HK-2 (cell line): ENCODE measurements around the gene DYNLRB2.

ENCODE experiments used
- DNase-seq: peaks from one replicate; pipeline ENCODE4 v3.0.0-alpha.2; 2018; ENCODE audit not compliant: unreplicated experiment

The DYNLRB2 gene

DNA sequence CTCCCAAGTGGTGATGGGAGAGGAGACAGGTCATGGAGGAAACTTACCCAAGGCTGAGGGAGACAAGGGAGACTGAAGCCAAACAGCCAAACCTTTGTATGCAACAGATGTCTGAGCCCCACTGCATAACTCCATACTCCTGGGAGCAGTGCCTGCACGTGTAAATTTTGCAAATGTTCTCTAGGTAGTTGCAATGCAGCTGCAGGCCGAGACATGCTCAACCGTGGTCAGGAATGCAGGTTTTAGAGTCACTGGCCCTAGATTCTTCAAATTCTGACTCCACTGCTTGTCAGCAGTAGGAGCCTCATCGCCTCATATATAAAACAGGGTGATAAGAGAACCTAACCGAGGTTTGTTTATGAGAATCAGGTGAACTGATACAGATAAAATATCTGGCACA lies 11.5 kb downstream of the DYNLRB2 start:
- DNase-seq: no peak

DNA sequence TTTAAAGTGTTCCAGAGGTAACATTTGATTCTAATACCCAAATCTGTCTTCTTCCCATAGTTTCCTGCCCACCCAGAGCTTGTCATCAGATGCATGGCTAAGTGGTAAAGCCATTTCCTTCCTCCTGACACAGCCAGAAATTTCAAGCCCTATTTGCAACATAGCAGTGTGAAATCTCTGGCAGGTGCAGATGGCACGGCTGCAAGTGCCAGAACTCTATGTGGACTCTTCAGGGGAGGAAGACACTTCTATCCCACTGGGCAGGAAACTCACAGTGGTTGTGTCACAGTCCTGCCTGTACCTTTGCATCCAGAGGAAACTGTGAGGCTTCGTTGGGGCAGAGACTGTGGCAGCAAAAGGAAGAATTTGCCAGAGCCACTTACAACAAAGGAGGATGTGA lies 13.2 kb downstream of the DYNLRB2 start:
- no peak for DNase-seq

DNA sequence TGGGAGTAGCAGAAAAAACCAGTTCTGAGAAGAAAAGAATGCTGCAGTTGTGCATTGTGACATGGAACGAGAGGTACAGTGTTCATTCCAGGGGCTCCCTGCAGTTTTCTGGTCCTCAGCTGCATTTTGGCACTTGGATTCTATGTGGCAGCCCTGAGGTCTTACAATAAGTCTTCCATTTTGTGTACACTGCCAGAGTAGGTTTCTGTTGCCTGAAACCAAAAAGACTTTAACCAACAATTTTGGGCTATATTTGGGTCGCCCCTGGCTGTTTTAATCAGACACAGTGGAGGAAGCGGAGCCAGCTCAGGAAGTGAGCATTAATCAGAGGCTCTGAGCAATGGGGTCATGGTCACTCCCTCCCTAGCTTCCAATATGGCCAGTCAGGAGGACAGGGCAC lies 15.7 kb downstream of the DYNLRB2 start:
- no peak for DNase-seq

DNA sequence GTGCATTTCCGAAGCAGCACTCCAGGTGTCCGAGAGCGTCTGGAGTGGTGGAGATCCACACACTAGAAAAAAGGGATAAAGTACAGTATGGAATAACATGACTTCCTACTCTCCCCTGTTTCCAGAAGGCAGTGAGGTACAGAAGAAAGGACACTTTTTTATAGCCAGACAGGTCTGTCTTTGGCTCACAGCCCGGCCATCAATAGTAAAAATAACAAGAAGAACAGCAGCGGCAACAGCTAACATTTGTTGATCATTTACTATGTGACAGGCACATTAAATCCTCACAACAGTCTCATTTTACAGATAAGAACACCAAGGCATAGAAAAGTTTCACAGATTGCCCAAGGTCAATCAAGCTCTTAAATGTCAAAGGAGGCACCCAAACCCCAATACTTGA lies 16.2 kb downstream of the DYNLRB2 start:
- DNase-seq: no peak

DNA sequence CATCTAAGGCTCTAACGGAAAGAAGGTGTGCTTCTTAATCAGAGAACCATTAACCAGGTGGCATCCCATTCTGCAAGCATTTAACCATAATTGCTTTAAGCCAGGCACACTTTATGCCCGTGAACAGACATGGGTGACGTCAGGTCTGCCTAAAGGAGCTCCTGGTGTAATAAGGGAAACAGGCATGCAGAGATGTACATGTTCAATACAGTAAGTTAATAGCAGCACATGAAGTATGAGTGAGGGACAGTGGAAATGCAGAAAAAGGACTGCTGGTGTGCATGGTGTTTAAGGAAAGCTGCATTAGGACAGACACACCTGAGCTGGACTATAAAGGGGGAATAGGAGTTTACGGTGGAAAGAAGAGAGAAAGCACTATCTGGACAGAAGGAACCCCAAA lies 18.6 kb downstream of the DYNLRB2 start:
- no peak for DNase-seq

DNA sequence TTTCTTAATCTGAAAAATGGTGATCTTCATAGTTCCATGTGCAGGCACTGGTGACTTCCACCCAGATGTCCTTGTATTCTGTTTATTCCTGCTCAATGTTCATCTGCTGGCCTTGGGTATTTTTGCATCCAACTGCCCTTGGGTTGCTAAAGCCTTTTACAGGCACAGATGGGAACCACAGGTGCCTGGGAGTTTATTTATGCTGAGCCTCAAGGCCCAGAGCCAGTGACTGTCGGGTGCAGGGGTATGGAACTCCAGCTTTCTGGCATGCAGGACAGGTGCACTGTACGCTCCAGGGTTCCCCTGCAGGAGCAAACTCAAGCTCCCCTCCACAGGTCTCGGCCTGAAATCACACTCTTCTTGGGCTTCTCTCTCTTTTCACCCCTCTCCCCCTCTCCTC lies 22.3 kb downstream of the DYNLRB2 start:
- no peak for DNase-seq

DNA sequence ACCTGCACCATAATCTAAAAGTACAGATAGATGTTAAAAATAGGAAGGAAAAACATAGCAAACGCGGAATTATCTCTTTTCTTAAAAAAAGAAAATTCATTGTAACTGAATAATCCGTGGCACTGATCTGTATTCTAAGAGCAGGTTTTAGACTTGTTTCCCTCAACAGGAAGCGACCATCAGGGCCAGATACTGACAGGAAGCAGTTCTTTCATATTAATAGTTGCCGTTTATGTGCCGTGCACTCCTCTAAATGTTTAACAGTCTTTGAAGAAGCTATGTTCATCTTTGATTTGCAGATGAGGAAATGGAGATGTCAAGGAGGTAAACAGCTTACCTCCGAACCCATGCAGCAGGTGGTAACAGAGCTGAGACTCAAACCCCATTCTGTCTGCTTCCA lies 23.6 kb downstream of the DYNLRB2 start:
- DNase-seq: no peak

DNA sequence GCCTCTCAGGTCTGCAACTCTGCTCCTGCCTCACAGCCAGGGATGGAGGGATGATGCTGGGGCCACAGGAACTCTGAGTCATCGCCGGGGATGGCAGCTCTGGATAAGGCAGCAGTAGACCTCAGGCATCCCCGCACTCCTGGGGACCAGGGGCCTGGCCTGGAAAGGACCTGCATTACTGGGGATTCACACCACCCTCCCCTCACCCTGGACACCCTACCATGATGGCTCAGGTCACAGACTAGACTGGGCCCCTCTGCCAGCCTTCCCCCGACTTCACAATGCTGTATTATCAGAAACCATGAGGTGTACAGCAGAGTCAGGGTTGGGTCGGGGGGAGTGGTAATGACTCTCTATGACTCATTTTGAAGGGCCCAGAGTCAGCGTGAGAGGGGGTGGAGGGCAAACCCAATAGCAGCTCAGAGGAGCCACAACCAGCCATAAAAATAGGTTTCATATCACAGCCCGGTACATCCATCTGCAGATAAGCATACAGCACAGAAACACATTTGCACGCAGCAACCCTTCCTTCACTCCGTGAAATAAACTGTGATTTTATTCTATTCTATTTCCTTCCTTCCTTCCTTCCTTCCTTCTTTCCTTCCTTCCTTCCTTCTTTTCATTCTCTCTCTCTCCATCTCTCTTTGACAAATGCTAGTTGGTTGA lies 28.8 kb downstream of the DYNLRB2 start:
- no peak for DNase-seq

DNA sequence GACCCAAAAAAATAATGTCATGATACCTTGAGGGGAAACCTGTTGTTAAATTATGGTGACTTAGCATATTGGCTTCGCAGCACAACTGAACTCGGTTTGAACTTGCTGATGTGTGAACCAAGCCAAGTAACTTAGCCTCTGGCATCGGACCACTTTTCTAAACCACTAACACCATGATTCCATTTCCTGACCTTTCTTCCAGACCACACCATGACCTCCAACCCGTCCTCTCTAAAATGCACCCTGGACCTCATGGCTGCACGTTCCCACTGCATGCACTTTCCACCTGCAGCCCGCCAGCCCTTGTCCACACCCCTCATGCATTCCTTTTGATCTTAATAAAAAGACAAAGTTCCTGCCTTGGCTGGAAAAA lies 29.3 kb downstream of the DYNLRB2 start:
- DNase-seq: no peak

DNA sequence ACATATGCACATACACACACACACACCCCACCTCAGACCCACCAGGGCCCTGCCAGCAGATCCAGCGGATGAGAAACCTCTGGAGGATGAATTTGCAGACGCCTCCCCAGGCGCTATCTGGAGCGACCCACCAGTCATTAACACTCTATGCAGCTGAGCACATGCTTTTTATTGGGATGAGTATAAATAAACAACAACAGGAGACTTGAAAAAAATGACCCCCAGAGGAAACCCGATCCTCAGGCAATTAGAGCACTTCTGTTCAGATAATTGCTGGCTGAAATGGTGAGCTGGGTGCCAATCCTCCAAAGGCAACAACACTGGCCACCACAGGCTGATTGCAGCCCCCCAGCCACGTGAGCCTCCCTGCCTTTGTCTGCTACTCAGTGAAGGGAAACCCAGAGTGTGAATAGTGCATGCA lies 32.9 kb downstream of the DYNLRB2 start:
- DNase-seq: no peak

DNA sequence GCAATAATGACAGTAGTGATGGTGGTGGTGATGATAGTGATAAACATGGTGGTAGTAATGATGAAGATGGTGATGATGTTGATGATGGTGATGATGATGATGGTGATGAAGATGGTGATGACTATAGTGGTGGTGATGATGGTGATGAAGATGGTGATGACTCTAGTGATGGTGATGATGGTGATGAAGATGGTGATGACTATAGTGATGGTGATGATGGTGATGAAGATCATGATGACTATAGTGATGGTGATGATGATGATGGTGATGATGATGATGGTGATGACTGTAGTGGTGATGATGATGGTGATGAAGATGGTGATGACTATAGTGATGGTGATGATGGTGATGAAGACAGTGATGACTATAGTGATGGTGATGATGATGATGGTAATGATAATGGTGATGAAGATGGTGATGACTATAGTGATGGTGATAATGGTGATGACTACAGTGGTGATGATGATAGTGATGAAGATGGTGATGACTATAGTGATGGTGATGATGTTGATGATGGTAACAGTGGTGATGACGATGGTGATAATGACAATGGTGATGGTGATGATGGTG lies 35.6 kb downstream of the DYNLRB2 start:
- no peak for DNase-seq

DNA sequence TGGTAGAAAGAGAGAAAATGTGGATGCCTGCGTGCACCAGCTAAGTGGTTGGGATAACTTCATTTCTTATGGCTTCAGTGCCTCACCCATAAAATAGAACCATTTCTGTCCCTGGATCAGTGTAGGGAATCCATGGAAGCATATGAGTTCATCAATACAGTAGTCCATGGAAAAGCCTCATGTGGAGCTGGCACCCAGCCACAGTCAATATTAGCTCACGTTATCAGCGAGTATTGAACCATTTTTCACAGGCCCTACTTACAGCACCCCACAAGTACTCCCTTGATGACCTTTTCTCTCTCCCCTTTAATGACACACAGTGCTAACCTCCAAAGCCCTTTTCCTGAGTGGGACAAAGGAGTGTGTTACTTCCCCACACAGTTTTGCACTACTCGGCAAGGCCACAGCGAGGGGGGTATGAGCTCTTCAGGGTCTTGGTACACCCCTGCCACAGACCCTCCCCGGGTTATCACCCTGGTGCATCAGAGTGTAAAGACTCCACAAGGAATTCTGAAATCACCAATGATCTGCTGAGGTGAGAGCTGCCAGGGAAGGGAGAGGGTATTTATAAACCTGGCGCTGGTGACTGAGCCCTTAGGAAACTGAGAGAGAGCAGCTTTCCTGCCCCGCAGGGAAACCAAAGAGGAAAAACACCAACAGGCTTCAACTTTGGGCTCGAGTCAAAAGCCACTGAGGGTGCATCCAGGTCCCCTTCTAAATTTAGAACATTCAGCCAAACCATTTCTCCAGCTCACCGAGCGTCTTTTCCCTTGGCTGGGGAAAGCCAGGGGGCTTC lies 36.9 kb downstream of the DYNLRB2 start:
- no peak for DNase-seq

DNA sequence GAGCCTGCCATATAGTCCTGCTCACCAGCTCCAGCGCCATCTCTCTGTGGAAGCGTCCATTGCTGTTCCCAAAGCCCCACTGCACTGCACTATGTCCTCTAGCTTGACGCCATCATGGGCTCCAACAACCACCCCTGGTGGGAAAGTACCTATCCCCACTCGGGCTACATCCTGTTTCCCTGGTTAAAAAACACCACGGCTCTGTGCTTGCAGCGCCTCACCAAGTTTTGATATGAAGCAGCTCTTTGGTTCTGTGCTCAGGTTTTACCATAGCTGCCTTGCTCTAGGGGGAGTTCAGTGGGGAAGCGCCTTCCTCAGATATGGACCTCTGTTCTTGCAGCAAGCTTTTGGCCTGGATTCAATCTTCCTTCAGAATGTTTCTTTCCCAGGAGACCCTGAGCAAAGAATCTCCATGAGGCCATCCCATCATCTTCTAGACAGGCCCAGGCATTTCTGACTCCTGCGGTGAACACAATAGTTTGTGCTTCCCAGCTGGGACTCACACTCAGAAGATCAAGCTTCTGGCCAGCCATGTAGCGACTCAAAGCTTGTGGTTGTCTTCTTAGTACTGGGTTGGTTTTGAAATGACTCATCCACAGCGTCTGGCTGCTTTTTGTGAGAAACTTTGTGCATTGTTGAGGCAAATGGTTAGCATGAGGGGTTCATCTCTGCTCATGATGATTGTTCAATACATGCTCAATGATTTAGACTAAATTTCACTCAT lies 39.5 kb downstream of the DYNLRB2 start:
- no peak for DNase-seq

DNA sequence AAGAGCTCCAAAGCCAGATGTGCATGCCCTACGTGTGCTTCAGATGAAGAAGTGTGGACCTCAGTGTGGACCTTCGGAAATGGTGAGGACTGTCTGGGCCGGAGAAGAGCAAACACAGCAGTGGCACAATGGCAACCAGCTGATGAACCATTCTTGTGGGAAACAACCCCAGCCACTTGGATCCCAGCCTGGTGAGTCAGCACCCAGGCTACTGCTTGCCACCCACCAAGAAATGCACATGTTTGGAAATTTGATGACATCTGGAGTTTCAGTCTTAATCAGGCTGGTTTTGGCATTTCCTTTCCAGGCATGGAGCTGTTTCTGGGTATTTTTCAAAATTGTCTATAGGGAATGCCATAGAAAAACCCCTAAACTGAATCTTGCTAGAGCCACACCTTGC lies 42.7 kb downstream of the DYNLRB2 start:
- DNase-seq: no peak

DNA sequence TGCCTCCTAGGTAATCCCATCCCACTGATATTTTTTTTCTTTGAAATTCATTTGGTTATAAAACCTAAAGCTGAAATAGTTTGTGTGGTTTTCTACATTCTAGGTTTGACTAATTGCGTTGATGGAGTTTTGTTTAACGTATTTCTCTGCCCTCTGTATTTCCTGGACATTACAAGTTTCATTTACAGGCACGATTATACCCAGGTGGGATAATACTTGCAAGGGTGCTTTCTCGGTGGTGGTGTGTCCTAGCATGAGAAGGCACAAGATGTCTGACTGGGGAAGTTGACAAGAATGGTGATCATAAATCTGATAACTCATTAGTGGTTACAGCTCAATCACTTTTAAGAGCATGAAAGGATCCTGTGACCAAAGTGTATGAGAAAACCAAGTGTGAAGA lies 45.0 kb downstream of the DYNLRB2 start:
- DNase-seq: no peak

DNA sequence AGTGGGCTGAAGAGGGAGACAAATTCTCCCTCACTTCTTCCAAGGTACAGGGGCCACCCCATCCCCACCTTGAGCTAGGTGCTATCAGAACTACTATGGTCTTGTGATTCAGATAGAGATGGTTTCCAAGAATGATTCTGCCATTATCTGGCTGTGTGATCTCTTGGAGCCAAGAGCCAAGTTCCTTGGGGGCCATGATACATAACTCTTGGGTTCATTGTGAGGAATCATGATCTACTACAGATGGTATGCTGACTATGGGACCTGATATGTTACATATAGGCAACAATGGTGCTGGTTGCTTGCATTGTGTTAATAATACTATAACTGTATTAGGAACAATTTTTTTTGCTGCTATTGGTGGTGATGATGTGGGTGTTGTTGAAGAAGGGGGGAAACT lies 45.7 kb downstream of the DYNLRB2 start:
- no peak for DNase-seq

DNA sequence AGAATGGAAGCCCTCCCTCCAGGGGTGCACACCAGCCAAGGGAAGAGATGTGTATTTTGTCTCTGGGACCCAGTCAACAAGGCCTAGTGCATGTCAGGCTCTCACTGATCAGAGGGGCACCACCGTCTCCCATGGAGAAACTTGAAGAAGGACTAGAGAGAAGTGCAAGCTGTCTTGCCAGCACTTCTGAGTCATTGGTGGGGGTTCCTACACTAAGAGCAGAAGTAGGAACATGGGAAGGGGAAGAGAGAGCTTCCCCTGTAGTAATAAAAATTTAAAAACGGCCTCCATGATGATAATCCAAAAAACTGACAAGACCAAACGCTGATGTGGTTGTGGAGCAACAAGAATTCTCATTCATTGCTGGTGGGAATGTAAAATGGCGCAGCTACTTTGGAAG lies 46.3 kb downstream of the DYNLRB2 start:
- no peak for DNase-seq

DNA sequence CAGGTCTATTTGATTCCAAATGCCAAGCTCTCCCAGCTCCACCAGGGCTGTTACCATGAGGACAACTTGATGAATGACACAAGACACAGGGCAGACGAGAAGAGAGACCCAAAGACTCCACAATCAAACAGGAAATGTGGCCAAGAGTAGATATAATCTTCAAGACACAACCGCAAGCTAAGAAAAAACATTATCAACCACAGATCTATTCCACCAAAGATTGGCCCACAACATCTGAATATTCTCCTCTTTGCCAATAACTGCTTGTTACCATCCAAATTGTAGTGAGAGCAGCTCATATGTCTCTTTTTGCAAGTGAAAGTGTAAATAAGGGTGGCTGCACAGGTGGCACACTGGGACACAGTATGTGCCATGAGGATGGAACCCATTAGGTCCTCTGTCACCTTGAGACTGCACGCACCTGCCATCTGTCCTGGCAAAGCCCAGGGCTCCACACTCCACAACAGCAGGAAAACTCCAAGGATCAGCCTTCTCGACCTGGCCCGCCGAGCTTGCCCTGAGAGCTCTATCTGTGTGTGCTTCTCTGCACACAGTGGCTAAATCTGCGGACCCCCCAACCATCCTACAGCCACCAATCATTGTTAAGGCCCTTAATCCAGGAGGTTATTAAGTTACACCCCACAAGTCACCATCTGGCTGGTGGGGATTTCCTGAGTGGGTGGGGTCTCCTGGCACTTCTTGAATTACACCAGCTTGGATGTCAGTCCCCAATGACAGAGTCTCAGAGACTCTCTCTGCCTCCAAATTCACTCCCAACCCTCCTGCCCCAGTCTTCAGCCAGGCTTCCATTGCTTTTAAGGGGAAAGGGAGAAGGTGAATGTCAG lies 50.5 kb downstream of the DYNLRB2 start:
- no peak for DNase-seq

DNA sequence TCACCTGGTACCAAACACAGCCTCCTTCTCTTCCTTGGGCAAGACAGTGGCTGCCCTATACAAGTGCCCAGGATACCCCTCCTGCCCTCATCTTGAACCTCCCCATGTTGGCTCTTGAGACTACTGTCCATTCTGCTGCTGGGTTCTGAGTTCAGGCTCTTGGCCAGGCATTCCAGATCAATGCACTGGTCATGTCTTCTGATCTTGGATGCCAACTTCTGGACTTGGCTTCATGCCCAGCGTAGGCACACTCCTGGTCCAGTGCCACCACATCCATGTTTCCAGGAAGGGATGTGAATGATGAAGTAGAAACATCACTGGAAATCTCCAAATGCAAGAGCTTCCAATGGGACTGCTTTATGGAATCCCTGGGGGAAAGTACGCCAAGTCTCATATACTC lies 51.5 kb downstream of the DYNLRB2 start:
- no peak for DNase-seq

DNA sequence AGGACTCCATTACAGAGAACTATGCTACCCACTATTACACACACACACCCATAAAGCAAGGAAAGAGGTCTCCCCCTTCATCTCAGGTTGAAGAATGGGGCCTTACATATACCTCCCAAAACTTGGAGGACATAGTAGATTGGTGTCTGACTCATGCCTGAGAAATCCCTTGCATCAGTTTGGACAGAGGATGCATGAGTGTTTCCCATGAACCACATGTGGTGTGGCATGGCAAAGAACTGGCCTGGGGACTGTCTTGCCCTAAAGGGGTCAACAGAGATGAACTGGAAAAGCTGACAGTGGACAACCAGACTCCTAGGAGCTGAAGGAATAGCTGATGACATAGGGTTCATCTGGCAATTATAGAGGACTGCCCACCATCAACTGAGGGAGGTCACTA lies 54.0 kb downstream of the DYNLRB2 start:
- no peak for DNase-seq

DNA sequence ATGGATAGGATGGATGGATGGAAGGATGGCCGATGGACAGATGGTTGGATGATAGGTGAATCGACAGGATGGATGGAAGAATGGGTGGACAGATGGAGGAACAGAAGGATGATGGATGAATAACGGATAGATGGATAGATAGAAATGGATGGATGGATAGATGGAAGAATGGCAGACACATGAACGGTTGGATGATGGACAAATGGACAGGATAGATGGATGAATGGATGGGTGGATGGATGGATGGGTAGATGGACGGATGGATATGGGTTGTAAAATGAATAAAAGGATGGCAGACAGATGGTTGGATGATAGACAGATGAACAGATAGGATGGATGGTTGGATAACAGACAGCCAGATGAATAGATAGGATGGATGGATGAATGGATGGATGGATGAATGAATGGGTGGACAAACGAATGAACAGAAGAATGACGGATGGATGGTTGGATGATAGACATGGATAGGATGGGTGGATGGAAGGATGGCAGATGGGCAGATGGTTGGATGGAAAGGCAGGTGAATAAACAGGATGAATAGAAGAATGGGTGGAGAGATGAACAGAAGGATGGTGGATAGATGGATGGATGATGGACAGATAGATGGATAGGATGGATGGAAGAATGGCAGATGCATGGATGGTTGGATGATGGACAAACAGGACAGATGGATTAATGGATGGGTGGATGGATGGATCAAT lies 55.9 kb downstream of the DYNLRB2 start:
- no peak for DNase-seq
